Right hindlimb (tissue), 1 donor: ENCODE data around the gene CBX1.
"Not testable (repeated sequence)": the region's sequence is repeated elsewhere in the genome, so short reads cannot be mapped to it uniquely, and the experiment has no call there.

Experiments
- DNase-seq: peaks from one replicate; pipeline ENCODE4 v3.0.0-alpha.2; 2018

The CBX1 gene

DNA sequence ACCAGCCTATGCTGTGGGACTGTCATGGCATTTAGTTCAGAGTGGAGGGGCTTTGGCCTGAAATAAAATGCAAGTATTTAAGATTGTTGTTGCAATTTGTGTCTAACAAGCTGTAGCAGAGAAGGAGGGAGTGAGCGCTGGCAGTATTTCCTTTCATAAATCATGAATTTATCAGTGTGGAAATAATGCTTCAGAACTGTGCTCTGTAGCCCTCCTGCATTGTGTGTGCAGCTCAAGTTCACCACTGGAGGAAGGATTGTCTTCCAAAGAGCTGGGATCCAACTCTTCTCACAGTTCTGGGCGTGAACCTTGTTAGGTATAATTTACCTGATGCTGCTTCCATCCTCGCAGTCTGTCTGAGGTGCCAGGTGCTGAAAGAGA lies 21.4 kb upstream of the CBX1 start:
- DNase-seq, result no peak

DNA sequence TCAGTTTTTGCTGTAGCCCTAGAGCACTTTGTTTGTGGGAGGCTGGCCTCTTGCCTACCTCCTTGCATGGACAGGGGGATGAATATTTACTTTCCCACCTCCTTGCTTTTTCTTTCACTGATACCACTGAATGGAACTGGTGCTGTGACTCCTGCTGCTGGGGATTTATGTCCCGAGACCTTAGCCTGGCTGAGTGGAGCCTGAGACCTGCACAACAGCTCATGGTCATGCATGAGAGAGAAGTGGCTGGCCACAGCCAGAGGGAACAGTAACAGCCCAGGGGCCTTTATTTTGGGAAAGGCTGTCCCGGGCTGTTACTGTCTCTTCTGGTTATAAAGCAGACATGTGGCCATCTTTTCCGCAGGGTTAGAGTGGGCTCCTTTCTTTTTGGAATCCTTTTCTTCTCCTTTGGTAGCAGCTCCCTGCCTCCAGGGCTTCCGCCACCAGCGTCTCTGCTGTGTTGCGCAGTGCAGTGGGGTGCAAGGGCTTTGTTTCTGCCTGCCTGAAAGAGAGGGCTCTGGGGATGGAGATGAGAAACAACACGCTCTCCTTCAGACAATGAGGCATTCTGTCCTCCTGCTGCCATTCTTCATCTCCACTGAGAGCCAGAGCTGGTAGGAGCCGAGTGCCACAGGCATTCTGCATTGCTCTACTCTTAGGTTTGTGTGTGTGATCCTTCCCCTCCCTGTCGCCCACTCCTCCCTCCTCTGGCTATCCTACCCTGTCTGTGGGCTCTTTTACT lies 20.8 kb upstream of the CBX1 start:
- DNase-seq, result no peak

DNA sequence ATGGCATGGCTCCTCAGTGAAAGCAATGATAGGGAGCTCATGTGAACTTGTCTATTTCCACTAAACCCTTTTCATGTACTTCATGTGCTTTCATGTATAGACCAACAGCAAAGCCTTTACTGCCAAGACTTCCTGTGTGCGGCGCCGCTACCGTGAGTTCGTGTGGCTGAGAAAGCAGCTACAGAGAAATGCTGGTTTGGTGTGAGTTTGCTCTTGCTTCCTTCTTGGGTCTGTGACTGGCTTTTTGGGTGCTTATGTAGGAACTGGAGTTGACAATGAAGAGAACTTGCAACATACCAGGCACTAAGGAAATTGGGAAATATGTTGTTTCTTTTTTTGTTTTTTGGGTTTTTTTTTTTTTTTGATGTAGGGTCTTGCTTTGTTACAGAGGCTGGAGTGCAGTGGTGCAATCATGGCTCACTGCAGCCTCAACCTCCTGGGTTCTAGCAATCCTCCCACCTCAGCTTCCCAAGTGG lies 12.0 kb upstream of the CBX1 start:
- no peak for DNase-seq

DNA sequence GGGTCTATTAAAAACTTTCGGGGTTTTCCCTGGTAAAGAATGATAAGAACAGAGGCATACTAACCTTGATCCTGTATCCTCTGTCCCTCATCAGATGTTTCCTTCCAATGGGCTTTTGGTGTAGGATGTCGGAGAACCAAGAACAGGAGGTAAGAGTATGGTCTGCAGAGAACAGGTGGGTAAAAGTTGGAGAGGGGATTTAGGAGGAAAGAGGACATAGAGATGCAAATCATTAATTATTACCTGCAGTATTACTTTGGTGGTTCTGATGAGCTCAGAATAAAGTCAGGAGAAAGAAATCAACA lies 10.6 kb upstream of the CBX1 start:
- DNase-seq, result no peak

DNA sequence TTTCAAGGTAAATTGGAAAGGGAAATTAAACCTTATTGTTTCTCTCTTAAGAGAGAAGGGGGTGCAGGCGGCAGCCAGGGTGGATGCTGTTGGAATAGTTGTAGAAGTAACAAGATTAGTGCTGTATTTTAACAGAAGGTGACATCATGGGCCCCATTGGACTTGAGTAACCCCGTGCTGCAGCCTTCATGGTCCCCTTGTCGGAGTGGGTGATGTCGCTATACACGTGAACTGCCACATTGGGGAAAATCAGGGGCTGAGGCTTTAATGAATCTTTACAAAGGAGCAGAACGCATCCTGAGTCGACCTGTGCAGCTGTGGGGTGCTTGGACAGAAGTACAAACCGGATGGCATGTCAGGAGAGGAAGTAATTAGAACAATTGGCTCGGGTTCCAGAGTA lies 9.5 kb upstream of the CBX1 start:
- no peak for DNase-seq

DNA sequence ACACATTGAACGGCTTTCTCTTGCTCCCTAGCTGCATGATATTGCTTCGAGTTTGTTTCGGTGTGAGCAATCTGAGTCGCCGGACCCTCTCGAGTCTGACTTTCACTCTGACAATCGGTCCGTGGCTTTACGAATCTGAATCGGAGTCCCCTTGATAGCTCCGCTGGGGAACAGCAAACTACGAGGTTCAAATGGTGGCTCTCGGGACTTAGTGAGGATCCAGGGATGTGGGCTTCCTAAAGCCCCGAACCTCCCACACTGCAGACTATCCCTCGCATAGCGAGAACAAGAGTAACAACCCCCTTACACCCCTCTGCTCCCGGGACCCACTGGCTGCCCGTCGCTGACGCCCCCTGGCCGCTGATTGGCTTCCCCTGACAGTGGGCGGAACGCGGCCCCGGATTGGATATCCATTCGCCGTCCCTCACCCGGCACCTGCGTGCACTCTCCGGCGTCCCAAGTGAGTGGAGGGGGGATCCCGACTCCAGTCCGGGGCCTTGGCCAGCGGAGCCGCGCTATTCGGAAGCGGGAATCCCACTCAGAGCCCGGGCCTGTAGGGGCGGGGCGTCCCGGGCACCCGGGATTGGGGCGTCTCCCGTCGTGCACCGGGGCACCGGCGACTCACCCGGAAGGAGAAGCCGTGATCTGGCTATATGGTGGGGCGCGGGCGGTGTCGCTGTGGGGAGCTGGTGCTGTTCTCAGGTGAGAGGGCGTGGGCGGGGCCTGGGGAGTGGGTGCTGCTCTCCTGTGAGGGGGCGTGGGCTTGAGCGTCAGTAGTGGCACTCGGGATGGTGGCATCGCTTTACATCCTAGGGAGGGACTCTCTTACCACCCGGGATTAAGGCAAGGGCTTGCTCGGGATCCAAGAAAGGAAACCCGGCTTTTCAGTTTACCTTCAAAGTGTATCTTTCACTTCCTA lies 6.1 kb upstream of the CBX1 start, which contains the start of gene SNX11:
TSS of gene SNX11 (plus strand) at position 630 of the 919 bp plus-strand sequence. CDS start 4,278 bp downstream, outside the sequence.
- peak; percentile 94 for DNase-seq

DNA sequence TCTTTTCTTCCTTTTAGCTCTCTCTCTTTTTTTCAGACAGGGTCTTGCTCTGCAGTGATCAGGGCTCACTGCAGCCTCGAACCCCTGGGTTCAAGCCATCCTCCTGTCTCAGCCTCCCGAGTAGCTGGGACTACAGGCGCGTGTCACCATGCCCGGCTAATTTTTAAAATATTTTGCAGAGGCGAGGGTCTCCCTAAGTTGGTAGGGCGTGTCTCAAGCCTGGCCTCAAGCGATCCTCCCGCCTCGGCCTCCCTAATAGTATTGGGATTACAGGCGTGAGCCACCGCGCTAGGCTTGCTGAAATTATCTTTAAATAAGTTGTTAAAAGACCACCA lies 5.5 kb upstream of the CBX1 start:
- no peak for DNase-seq

DNA sequence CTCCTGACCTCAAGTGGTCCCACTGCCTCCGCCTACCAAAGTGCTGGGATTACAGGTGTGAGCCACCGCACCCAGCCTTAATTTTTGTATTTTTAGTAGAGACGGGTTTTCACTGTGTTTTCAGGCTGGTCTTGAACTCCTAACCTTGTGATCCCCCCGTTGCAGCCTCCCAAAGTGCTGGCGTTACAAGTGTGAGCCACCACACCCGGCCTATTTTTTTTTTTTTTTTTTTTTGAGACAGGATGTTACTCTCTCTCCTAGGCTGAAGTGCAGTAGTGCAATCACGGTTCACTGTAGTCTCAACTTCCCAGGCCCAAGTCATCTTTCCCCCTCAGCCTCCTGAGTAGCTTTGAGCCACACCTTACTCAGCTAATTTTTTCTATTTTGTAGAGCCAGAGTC lies 3.2 kb upstream of the CBX1 start:
- no peak for DNase-seq

DNA sequence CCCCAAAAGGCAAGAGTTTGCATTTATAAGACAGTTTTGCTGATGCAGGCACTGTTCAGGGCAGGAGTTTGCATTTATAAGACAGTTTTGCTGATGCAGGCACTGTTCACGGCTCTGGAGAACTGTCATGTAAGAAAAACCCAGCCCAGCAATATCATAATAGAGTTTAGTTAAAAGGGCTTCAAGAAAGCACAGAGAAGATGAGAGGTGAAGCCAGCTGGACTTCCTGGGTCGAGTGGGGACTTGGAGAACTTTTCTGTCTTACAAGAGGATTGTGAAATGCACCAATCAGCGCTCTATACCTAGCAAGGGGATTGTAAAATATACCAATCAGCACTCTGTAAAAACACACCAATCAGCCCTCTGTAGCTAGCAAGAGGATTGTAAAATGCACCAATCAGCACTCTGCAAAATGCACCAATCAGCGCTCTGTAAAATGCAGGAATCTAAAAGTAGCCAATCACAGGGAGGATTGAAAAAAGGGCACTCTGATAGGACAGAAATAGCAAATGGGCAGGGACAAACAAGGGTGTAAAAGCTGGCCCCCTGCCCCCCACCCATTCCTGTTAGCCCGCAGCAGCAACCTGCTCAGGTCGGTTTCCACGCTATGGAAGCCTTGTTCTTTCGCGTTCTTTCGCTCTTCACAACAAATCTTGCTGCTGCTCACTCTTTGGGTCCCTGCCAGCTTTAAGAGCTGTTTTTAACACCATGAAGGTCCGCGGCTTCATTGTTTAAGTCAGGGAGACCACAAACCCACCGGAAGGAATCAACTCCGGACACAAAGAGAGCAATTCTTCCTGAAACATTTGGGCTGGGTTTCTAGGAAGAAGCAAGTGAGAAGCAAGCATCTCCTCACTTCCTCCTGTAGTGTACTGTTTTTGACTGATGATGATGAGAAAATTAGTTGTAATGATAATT lies 1.8 kb upstream of the CBX1 start:
- DNase-seq, result no peak

DNA sequence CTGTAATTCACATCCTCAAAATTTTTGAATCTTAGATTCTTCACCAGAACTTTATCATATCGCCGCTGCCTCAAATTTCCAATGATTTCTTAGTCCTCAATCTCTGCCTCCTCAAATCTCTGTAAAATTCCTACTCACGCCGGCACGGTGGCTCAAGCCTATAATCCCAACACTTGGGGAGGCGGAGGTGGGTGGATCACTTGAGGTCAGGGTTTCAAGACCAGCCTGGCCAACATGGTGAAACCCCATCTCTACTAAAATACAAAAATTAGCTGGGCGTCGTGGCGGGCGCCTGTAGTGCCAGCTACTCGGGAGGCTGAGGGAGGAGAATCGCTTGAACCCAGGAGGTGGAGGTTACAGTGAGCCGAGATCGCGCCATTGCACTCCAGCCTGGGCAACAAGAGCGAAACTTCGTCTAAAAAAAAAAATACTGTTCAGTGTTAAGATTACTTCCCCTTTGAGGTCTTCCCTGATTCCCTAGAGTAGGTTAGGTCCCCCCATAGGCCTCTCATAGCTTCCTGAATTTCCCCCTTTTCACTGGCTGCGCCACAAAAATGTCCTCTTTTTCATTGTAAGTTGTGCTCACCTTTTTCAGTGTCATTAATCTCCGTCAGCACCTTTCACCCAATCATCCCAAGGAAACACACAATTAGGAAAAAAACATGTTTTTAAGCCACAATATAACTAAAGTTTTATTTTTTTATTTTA lies 919 bp upstream of the CBX1 start:
- no peak for DNase-seq

DNA sequence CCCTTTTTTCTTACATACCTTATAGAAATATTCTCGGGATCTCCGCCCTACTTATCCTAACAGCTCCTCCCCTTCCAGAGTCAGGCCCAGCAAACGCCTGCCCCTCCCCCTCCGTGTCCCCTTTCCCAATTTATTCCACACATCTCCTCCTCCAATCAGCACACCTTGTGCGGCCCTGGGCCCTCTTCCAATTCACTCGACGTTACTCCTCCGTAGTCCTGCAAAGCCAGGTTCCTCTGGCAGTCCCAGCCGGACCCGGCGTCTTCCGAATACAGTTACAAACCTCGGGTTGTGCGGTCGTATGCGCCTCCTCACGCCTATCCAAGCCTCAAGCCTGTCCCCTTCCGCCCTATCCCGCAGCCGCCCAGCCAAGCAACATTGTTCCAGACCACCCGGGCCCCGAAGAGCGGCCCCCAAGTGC lies 677 bp downstream of the CBX1 start:
- peak; percentile 85 for DNase-seq

DNA sequence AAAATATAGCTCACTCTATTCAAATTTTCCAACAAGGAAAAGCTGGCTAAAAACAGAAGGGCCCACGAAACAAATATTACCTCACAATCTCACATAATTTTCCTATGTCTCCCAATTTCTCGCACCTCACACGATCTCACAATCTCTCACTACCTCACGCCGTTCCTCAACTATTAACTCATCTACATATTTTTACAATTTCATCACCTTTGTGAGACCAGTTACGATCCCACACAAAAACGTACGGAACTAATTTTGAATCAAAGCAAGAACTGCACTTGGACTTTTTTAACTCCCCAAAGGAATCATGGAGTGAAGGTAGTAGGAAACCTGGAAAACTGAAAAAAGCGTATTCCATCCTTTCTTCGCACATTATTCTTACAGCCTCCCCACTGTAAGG lies 1.1 kb downstream of the CBX1 start:
- no peak for DNase-seq

DNA sequence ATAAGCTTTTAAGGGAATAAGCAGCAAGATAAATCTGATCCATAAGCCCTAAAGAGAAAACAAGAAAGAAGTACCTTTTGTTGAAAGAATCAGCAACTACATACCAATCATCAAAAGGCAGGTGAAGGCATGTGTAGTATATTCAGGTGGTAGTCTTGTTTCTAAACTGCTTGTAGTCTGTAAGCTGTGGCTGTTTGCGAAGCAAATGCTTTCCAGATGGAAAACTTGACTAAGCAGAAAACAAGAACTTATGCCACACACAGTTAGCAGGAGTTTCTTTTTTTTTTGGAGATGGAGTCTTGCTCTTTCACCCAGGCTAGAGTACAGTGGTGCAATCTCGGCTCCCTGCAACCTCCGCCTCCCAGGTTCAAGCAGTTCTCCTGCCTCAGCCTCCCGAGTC lies 5.7 kb downstream of the CBX1 start:
- no peak for DNase-seq

DNA sequence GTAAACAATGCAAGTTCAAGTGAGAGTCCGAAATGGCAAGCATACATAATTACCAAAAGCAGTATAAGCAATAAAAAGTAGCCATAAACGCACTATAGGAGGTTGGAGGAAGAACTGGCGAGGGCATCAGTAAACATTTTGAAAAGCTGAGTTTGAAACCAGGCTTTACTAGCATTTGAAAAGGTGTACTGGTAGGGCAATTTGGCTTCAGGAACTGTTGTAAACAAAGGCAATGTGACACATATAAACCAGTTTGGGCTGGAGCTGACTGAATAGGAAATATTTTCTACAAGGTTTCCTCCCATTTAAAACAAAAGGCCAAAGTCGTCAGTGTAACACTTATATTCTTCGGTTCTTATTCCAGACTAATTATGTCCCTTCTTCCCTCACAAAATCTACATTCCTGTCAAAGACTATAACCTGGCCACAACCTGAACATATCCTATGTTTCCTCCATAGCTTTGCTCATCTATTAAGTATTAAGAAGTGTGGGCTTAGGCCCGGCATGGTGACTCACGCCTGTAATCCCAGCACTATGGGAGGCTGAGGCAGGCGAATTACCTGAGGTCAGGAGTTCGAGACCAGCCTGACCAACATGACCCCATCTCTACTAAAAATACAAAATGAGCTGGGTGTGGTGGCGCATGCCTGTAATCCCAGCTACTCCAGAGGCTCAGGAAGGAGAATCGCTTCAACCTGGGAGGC lies 7.8 kb downstream of the CBX1 start:
- no peak for DNase-seq

DNA sequence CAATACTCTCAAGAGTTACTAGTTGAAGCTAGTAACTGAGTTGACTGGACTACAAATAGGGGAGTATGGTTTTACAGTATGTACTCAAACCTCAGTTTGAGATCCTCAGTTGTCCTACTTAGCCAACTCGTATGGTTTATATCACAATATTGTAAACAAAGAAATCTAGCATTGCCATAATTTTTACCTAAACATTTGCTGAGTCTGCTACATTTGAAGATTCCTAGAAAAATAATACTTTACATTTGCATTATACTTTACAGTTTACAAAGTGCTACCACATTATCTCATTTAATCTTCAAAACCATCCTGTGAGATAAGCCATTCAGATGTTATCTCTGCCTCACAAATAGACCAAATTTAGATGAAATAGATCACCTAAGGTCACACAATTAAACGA lies 16.3 kb downstream of the CBX1 start:
- DNase-seq, result no peak

DNA sequence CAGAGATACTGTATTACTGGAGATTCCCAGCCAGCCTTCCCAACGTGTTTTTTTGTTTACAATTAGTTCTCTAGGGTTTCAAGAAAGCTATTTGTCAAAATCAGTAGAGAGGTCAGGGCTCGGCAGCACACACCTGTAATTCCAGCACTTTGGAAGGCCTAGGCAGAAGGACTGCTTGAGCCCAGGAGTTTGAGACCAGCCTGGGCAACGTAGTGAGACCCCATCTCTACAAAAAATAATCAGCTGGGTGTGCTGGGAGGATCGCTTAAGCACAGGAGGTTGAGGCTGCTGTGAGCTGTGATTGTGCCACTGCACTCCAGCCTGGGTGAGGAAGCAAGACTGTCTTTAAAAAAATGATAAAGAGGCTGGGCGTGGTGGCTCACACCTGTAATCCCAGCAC lies 19.4 kb downstream of the CBX1 start:
- DNase-seq, result no peak

DNA sequence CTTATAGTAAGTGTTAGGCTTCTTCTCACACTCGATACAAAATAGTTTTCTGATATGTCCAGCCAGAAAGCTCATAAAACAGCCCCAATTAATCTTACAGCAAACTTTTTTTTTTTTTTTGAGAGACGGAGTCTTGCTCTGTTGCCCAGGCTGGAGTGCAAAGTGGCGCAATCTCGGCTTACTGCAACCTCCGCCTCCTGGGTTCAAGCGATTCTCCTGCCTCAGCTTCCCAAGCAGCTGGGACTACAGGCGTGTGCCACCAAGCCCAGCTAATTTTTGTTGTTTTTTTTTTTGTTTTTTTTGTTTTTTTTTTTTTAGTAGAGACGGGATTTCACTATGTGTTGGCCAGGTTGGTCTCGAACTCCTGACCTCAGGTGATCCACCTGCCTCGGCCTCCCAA lies 24.1 kb downstream of the CBX1 start:
- DNase-seq, result not testable (repeated sequence)

DNA sequence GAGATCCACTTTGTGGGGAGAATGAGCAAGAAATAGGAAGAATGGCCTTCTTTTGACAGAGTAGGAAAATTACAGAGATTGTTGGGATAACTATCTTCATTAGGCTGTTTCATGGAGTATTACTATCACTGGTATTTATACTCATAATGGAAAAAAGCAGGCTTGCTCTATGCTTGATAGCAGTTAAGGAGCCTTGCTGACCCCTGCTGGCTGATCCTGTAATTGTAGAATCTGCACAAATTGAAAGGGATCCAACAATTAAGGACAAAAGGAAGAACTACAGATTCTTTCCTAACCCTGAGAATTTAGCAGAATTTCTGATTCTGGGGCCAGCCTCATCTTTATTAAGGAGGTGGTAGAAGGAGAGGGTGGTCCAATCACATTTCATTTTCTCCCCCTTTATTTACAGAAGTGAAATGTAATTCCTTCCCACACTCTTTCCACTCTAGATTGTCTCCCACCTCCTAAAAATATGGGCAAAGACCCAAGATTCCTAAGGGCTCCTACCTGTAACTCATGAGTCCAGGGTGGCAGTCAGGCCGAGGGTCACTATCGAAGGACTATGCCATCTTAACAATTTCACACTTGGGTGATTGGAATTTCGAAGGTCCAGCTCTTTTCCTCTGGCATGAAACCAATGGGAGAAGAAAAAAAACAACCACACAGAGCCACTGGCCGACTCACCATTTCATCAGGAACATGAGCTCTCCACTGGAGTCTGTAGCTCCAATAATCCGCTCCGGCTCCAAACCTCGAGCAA lies 26.8 kb downstream of the CBX1 start:
- DNase-seq, result peak; percentile 77

DNA sequence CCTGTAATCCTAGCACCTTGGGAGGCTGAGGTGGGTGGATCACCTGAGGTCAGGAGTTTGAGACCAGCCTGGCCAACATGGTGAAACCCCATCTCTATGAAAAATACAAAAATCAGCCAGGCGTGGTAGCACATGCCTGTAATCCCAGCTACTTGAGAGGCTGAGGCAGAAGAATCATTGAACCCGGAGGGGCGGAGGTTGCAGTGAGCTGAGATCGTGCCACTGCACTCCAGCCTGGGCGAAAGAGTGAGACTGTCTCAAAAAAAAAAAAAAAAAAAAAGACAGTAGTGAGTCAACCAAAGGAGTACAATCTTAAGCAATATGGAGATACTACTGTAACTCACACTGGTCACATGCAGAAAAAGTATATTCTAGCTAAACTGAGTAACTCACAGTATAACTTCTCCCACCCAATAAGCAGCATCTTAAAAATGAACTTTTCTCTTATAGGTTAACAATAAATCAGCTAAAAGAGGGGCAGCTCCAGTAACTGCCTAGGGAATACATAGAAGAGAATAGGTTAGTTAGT lies 27.6 kb downstream of the CBX1 start:
- not testable (repeated sequence) for DNase-seq

DNA sequence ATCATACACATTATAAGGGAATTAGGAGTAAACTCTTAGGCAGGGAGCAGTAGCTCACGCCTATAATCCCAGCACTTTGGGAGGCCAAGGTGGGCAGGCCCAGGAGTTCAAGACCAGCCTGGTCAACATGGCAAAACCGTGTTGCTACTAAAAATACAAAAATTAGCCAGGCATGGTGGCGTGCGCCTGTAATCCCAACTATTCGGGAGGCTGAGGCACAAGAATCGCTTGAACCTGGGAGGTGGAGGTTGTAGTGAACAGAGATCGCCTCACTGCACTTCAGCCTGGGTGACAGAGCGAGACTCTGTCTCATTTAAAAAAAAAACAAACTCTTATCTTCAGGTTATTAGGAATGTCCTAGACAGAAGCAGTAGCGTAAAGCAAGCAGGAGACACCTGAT lies 28.5 kb downstream of the CBX1 start:
- not testable (repeated sequence) for DNase-seq

DNA sequence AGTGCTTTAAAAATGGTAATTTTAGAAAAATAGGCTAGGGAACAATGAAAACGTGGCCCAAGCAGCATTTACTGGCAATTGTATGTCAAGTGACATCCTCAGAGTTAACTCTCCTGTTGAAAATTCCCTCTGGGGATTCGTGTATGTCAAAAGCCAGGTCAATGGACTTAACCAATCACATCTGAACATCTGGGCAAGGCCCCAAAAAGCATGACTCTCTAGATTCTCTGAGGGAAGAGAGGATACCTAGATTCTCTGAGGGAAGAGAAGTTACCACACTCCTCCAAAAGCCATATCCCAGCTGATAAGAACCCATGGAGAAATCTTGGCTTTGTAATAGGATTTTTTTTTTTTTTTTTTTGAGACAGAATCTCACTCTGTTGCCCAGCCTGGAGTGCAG lies 29.6 kb downstream of the CBX1 start:
- DNase-seq, result no peak
